Anterior cingulate cortex (tissue), 58 donors: ENCODE results near the gene LRRC36.
"Not testable (repeated sequence)": the region's sequence is repeated elsewhere in the genome, so short reads cannot be mapped to it uniquely, and the experiment has no call there.

Source experiments
- DNase-seq, 58 donors: peaks; one replicate each; lab custom pipeline; 2025; lab: John Stamatoyannopoulos, UW

Gene LRRC36

GRCh38 chr16:67399218-67399733 lies 72.7 kb downstream of the LRRC36 start:
- DNase-seq = peak in 30 of 58 donors; percentile 15 to 66 (median 32)

- no peak for DNase-seq
Observed at GRCh38 chr16:67399749-67400704, 73.4 kb downstream of the LRRC36 start.

- DNase-seq = no peak
Observed at GRCh38 chr16:67400901-67401300, 74.3 kb downstream of the LRRC36 start.

GRCh38 chr16:67403976-67404555 lies 77.5 kb downstream of the LRRC36 start:
- DNase-seq = no peak

- no peak for DNase-seq
Observed at GRCh38 chr16:67404740-67405226, 78.2 kb downstream of the LRRC36 start.

- DNase-seq = no peak
Observed at GRCh38 chr16:67405336-67405735, 78.7 kb downstream of the LRRC36 start.

- DNase-seq = peak in 9 of 58 donors; percentile 20 to 50 (median 42)
Observed at GRCh38 chr16:67406111-67406971, 79.7 kb downstream of the LRRC36 start.

GRCh38 chr16:67407176-67407787 lies 80.7 kb downstream of the LRRC36 start:
- DNase-seq = no peak

GRCh38 chr16:67407788-67408452 lies 81.3 kb downstream of the LRRC36 start:
- DNase-seq = no peak

GRCh38 chr16:67409631-67410030 lies 83.0 kb downstream of the LRRC36 start:
- no peak for DNase-seq

- DNase-seq = no peak
Observed at GRCh38 chr16:67411339-67411738, 84.7 kb downstream of the LRRC36 start.

GRCh38 chr16:67412294-67412693 lies 85.7 kb downstream of the LRRC36 start:
- DNase-seq = no peak

- no peak for DNase-seq
Observed at GRCh38 chr16:67413978-67414911, 87.6 kb downstream of the LRRC36 start.

- DNase-seq = not testable (repeated sequence)
Observed at GRCh38 chr16:67415421-67415820, 88.8 kb downstream of the LRRC36 start.

- peak in 52 of 58 donors; percentile 26 to 80 (median 58) for DNase-seq
Observed at GRCh38 chr16:67415872-67416793, 89.5 kb downstream of the LRRC36 start, which contains the start of gene ZDHHC1. Gene ZDHHC1 (minus strand): TSS chr16:67416477. CDS start chr16:67407775, 8,702 bp downstream.

- DNase-seq = no peak
Observed at GRCh38 chr16:67417333-67418061, 90.9 kb downstream of the LRRC36 start.
